Heart right ventricle (tissue), 16 donors: ENCODE results near the gene CTNND2. TPM values are rescaled to one million over a fixed set of nuclear protein-coding genes. Genes with fewer than 3 reads are reported as not detected.

Experiments used
- ATAC-seq, 8 donors: fragments of 200-7000 bp; cut with Tn5 transposase; one replicate each; pipeline ENCODE4 v1.9.1; 2020; ENCODE audit warnings: mild to moderate bottlenecking in 8 of 8, moderate library complexity in 8 of 8, moderate number of reproducible peaks in 1 of 8
- DNase-seq, 2 donors: peaks; one replicate each; pipeline ENCODE4 v3.0.0-alpha.2; 2020
- H3K27ac ChIP-seq, 10 donors: fragments of 200-600 bp; sonication (generic) in 2 of 10; one replicate each; pipeline versions ENCODE4 v1.5.0 to v1.8.0; 2020 to 2022; ENCODE audit warnings: mild to moderate bottlenecking in 3 of 10
- H3K27me3 ChIP-seq, 7 donors: fragments of 200-600 bp; one replicate each; pipeline ENCODE4 v1.8.0; 2021 to 2022; ENCODE audit warnings: mild to moderate bottlenecking in 2 of 7
- H3K36me3 ChIP-seq, 9 donors: fragments of 200-600 bp; sonication (generic) in 1 of 9; one replicate each; pipeline versions ENCODE4 v1.5.0 to v1.8.0; 2020 to 2022; ENCODE audit warnings: mild to moderate bottlenecking in 2 of 9
- H3K4me1 ChIP-seq, 9 donors: fragments of 200-600 bp; sonication (generic) in 1 of 9; one replicate each; pipeline versions ENCODE4 v1.5.0 to v1.8.0; 2020 to 2022; ENCODE audit warnings: mild to moderate bottlenecking in 4 of 9
- H3K4me3 ChIP-seq, 10 donors: fragments of 200-600 bp; sonication (generic) in 2 of 10; one replicate each; pipeline versions ENCODE4 v1.5.0 to v1.8.0; 2020 to 2022; ENCODE audit warnings: mild to moderate bottlenecking in 7 of 10, moderate library complexity in 2 of 10
- H3K9me3 ChIP-seq, 11 donors: fragments of 200-600 bp in 10 of 11; sonication (generic) in 2 of 11; one replicate each; pipeline versions ENCODE4 v1.5.0 to v1.8.0; 2013 to 2022; ENCODE audit warnings: mild to moderate bottlenecking in 2 of 11, control low read depth in 1 of 11, moderate library complexity in 1 of 11
- CTCF ChIP-seq, 9 donors: fragments of 200-600 bp; sonication (generic) in 2 of 9; IDR thresholded peaks; one replicate each; pipeline versions ENCODE4 v1.5.0 to v1.8.0; 2021 to 2022; ENCODE audit warnings: antibody characterized with exemption in 9 of 9, mild to moderate bottlenecking in 5 of 9, moderate library complexity in 1 of 9
- WGBS, 2 donors: extraction: QIAGEN DNeasy Blood & Tissue Kit; methylation state at CpG; one replicate each; pipeline ENCODE4 v1.1.7; 2013; ENCODE audit warnings: inconsistent platforms in 1 of 2; 5-methylcytosine and 5-hydroxymethylcytosine counted together
- intact Hi-C, 10 donors: fragments of 100-400 bp; cut with DNase I; formaldehyde crosslinking; loops; one replicate each; pipeline versions ENCODE4 v1.11.1 to v1.14.2; 2022
- polyA plus RNA-seq, 2 donors: library from polyadenylated mRNA; stranded (reverse); fragments of 200-250 nt; gene quantifications; one replicate each; pipeline ENCODE4 v1.2.3, GENCODE V29; 2013
- total RNA-seq, 10 donors: library from RNA; stranded (reverse); fragmentation: NEBNext Ultra II Directional in 3 of 10; extraction: Animal tissue kit (Norgen Biotek cat#: 25700) in 3 of 10; gene quantifications; one replicate each; pipeline versions ENCODE4 v1.2.1 to v1.2.4, GENCODE V29; 2021 to 2023
- donor health status: Arrhythmogenic right ventricular cardiomyopathy.
- donor health status: ischemic (EF 13 %, LVEDD 7.1; RV severe dilation, severe dysfunction).
- donor health status: healthy with polysubstance abuse.
- donor health status: DM: no; HTN: yes; CAD: no.
- donor health status: DM: no; HTN: no; CAD: no.
- donor health status: ischemic (EF 25% LVEDD 6.9; RV normal size, moderate dysfunction).
- donor health status: ischemic (EF 25% LVEDD 5.7; RV mildly dilated, moderate dysfunction).
- donor health status: healthy.
- donor health status: DM: yes; HTN: yes; CAD: no.
- donor health status: Ischemic cardiomyopathy.
- donor health status: ischemic (EF 35%, LVEDD 5.7; RV mildly dilated, moderate dysfunction).
- donor health status: nonischemic (EF 11% LVEDD 7.7; RV severe dilation, severe dysfunction).
- donor health status: DM: yes; HTN: yes; CAD: no.
- donor health status: PGD.
- donor health status: ischemic (EF 29% LVEDD 5.4; RV normal size, mild dysfunction).
- donor health status: nonischemic (EF 23%, LVEDD 6.1; RV moderate dilation, normal function).

CTNND2 gene
- total and polyA plus RNA-seq, 12 donors = 1.1 to 29.6 (median 9.9) TPM

GRCh38 chr5:11157132-11157531, 747.1 kb downstream of the CTNND2 start:
- peak in 4 of 8 donors; percentile 12 to 55 (median 40) for ATAC-seq
- H3K4me3 ChIP-seq = no peak overlapping the region

GRCh38 chr5:11153670-11154382, 750.4 kb downstream of the CTNND2 start:
- no peak for TF ChIP-seq CTCF (IDR thresholded peaks at IDR 0.05)
- peak overlapping the region in 2 of 10 donors; percentile 38 to 39 for H3K27ac ChIP-seq
- peaks cover 0 to 3% (median 0%) of the 10 kb centered on the region in 7 donors for H3K27me3 ChIP-seq
- WGBS, 2 donors = 25 to 34% methylated on average over 12 of the region's 12 CpGs
- no peaks in the 10 kb centered on the region for H3K36me3 ChIP-seq
- no peaks in the 10 kb centered on the region for H3K9me3 ChIP-seq
- intact Hi-C loops = no loop called here
- ATAC-seq = peak in 6 of 8 donors; percentile 66 to 90 (median 72)
- DNase-seq = peak in 1 of 2 donors; percentile 23
- H3K4me3 ChIP-seq = no peak overlapping the region
- peaks cover 0 to 12% (median 4%) of the 10 kb centered on the region in 9 donors for H3K4me1 ChIP-seq

More at GRCh38 chr5:11157132-11157531, 747.1 kb downstream of the CTNND2 start:
- 70 to 85% methylated on average over 3 of the region's 3 CpGs for WGBS, 2 donors
- Histone ChIP-seq H3K27me3 (peaks cover 0 to 3% (median 0%) of the 10 kb centered on the region in 7 donors), H3K4me1 (peaks cover 0 to 12% (median 4%) of the 10 kb centered on the region in 9 donors), H3K27ac (no peak overlapping the region), H3K9me3 (no peaks in the 10 kb centered on the region), H3K36me3 (no peaks in the 10 kb centered on the region)
- no peak for DNase-seq
- TF ChIP-seq CTCF (IDR thresholded peaks at IDR 0.05) = no peak
- intact Hi-C loops = no loop called here

GRCh38 chr5:11152368-11152767, 751.9 kb downstream of the CTNND2 start:
- Histone ChIP-seq H3K27ac (no peak overlapping the region), H3K4me1 (peaks cover 0 to 12% (median 4%) of the 10 kb centered on the region in 9 donors), H3K9me3 (no peaks in the 10 kb centered on the region), H3K36me3 (no peaks in the 10 kb centered on the region), H3K27me3 (peaks cover 0 to 3% (median 0%) of the 10 kb centered on the region in 7 donors), H3K4me3 (no peak overlapping the region)
- 88 to 91% methylated on average over 8 of the region's 8 CpGs for WGBS, 2 donors
- intact Hi-C loops = no loop called here
- no peak for ATAC-seq
- TF ChIP-seq CTCF (IDR thresholded peaks at IDR 0.05) = no peak
- DNase-seq = no peak

GRCh38 chr5:11150976-11151375, 753.3 kb downstream of the CTNND2 start:
- Histone ChIP-seq H3K4me3 (no peak overlapping the region), H3K9me3 (no peaks in the 10 kb centered on the region), H3K27ac (no peak overlapping the region), H3K27me3 (peaks cover 0 to 3% (median 0%) of the 10 kb centered on the region in 7 donors), H3K4me1 (peaks cover 0 to 12% (median 4%) of the 10 kb centered on the region in 9 donors), H3K36me3 (no peaks in the 10 kb centered on the region)
- ATAC-seq (no peak), DNase-seq (no peak)
- intact Hi-C loops = no loop called here
- 81 to 83% methylated on average over 5 of the region's 5 CpGs for WGBS, 2 donors
- TF ChIP-seq CTCF (IDR thresholded peaks at IDR 0.05) = no peak
